GM06990 (cell line): ENCODE data around the gene SPEG.

Source experiments
- DNase-seq: peaks from one replicate; pipeline ENCODE4 v3.0.0-alpha.2; 2011; ENCODE audit not compliant: insufficient read length; ENCODE audit errors: extremely low read depth
- H3K27me3 ChIP-seq: replicated peaks from 2 replicates; pipeline ENCODE4 v1.6.0; 2011; ENCODE audit warnings: low read length; ENCODE audit not compliant: control insufficient read depth, insufficient read depth
- H3K36me3 ChIP-seq: 2 replicates; pipeline ENCODE4 v1.5.1; 2011; ENCODE audit warnings: low read length; ENCODE audit not compliant: control insufficient read depth, insufficient read depth
- H3K4me3 ChIP-seq: replicated peaks from 2 replicates; pipeline ENCODE4 v1.5.1; 2011; ENCODE audit warnings: low read depth, mild to moderate bottlenecking, control low read depth, low read length
- TF ChIP-seq, protein P1 (sequence below): IDR thresholded peaks from 2 replicates; pipeline ENCODE4 v1.5.1; 2011; ENCODE audit warnings: low read length, control low read depth, mild to moderate bottlenecking, inconsistent platforms; ENCODE audit not compliant: insufficient read depth, poor library complexity, severe bottlenecking

Gene SPEG

GRCh38 chr2:219495531-219496122, 61.0 kb downstream of the SPEG start:
- TF ChIP-seq, protein P1, sequence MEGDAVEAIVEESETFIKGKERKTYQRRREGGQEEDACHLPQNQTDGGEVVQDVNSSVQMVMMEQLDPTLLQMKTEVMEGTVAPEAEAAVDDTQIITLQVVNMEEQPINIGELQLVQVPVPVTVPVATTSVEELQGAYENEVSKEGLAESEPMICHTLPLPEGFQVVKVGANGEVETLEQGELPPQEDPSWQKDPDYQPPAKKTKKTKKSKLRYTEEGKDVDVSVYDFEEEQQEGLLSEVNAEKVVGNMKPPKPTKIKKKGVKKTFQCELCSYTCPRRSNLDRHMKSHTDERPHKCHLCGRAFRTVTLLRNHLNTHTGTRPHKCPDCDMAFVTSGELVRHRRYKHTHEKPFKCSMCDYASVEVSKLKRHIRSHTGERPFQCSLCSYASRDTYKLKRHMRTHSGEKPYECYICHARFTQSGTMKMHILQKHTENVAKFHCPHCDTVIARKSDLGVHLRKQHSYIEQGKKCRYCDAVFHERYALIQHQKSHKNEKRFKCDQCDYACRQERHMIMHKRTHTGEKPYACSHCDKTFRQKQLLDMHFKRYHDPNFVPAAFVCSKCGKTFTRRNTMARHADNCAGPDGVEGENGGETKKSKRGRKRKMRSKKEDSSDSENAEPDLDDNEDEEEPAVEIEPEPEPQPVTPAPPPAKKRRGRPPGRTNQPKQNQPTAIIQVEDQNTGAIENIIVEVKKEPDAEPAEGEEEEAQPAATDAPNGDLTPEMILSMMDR = peak; percentile 58
- Histone ChIP-seq H3K4me3 (no peak overlapping the region), H3K27me3 (no peaks in the 10 kb centered on the region; the same call in 1 of the 2 replicates), H3K36me3 (no peaks in the 10 kb centered on the region)
- peak; percentile 35 for DNase-seq

GRCh38 chr2:219496247-219496824, 61.7 kb downstream of the SPEG start:
- H3K36me3 ChIP-seq = no peaks in the 10 kb centered on the region; the same call in 1 of the 2 replicates
- DNase-seq = no peak
- TF ChIP-seq, protein P1 = no peak
- no peaks in the 10 kb centered on the region; the same call in 1 of the 2 replicates for H3K27me3 ChIP-seq
- no peak overlapping the region for H3K4me3 ChIP-seq

DNA sequence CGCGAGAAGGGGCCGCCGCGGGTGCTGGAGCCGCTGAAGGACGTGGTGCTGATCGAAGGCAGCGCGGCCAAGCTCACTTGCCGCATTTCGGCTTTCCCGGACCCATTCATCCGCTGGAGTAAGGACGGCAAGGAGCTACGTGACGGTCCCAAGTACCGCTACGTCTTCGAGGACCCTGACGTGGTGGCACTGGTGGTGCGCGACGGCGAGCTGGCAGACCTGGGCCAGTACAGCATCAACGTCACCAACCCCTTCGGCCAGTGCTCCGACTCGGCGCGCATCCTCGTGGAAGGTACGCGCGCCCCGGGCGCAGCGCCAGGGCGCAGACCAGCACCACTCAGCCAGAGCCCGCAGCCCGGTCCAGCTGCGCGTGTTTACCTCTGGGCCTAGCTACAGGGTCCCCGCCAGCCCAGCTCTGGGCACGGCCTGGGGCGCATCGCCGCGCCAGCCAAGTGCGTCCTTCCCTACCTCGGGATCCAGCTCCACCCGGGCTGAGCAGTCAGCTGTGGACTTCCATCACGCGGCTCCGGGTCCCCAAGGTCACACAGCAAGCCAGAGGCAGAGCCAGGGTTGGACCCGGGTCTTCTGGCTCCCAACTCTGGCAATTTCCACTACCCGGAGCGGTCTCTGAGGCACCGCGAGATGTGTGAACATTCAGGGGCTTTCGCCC, 62.3 kb downstream of the SPEG start:
- Histone ChIP-seq H3K4me3 (no peak overlapping the region), H3K36me3 (peaks cover 3% of the 10 kb centered on the region), H3K27me3 (no peaks in the 10 kb centered on the region; the same call in 1 of the 2 replicates)
- TF ChIP-seq, protein P1 = no peak
- DNase-seq = no peak

GRCh38 chr2:219497495-219498279, 63.0 kb downstream of the SPEG start:
- DNase-seq = peak; percentile 47
- no peaks in the 10 kb centered on the region; the same call in 1 of the 2 replicates for H3K27me3 ChIP-seq
- TF ChIP-seq, protein P1 = no peak
- peak overlapping the region; percentile 83 for H3K4me3 ChIP-seq
- peaks cover 3% of the 10 kb centered on the region for H3K36me3 ChIP-seq

GRCh38 chr2:219498280-219499057, 63.8 kb downstream of the SPEG start, which contains the start of gene GMPPA:
Gene GMPPA, plus strand, starts transcription at chr2:219498891. Its CDS starts 1,085 bp downstream, at chr2:219499976.
- peak within 1 kb of the TSS; percentile 83 for H3K4me3 ChIP-seq
- no peaks in the 10 kb centered on the region; the same call in 1 of the 2 replicates for H3K27me3 ChIP-seq
- peak; percentile 91 for DNase-seq
- peaks cover 4% of the 10 kb centered on the region for H3K36me3 ChIP-seq
- TF ChIP-seq, protein P1 = no peak
